ENCODE results near the gene DDX31.
"Not testable (repeated sequence)": the region's sequence is repeated elsewhere in the genome, so short reads cannot be mapped to it uniquely, and the experiment has no call there.

Gene DDX31

DNA sequence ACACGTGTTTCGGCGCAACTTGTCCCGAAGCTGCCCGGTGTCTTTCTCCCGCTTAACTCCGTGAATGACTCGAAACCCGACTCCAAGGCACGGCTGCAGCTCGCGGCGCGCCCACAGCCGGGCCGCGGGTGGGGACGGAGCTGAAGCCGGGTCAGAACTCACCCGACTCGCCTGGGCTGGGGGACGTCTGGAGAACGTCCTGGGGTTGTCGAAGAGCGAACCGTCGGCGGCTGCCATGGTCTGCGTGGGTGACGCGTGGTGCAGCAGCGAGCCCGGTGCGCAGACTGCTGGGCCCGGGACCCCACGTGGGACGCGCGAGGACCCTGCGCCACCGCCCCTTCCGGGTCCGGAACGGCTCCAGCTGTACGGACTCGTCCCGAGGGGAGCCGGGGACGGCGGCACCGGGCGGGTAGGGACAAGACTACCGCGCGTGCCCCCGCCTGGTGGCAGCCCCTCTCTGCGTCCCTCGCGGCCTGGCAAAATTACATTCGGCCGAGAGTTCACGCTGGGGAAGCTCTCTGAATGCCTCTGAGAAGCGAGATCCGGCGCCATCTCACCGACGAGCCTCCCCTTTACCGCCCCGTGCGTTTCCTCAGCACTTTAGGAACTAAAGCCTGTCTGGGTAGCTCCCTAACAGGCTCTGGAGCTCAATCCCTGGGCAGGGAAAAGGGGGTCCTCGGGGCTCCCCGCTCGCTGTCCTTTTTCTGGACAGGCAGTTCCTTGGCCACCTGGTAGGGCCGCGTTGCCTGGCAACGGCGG is at the start of gene DDX31:
Gene DDX31, minus strand, starts transcription at position 286 of the 759 bp plus-strand sequence. Its CDS starts 49 bp downstream, at position 237.
- peak; percentile 82 for DNase-seq

DNA sequence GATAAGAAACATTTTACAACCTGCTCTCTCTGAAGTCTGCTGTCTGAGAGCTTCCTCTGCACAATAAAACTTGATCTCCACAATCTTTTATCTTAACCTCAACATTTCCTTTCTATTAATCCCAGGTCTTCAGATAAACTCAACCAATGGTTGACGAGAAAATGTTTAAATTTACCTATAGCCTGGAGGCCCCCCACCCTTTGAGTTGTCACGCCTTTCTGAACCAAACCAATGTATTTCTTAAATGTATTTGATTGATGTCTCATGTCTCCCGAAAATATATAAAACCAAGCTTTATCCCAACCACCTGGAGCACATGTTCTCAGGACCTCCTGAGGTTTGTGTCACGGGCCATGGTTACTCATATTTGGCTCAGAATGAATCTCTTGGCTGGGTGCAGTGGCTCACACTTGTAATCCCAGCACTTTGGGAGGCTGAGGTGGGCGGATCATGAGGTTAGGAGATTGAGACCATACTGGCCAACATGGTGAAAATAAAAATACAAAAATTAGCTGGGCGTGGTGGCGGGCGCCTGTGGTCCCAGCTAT is 48.7 kb upstream of the DDX31 start:
- DNase-seq, result not testable (repeated sequence)

DNA sequence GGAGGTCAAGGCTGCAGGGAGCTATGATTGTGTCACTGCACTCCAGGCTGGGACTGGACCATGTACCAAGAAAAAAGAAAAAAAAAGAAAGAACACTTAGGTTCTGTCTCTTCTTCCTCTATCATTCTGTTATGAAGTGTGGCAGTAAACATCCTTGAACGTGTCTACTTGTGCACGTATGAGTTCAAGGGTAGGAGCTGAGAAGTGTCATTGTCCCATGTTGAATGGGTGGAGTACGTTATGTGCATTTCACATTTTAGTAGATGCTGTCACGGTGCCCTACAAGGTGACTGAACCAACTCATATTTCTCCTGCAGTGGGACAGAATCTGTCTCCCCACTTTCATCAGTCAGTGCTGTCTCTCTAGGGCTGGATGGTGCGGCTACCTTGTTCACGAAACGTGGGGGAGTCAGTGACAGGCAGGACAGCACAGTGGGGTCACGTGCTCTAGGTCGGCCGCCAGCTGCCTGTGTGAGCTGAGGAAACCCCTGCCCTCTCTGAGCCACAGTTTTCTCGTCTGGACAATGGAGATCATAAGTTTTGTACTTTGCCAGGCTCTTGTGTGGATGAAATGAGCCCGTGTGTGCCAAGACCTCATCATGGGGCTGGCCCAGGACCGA is 47.7 kb upstream of the DDX31 start:
- DNase-seq, result no peak

DNA sequence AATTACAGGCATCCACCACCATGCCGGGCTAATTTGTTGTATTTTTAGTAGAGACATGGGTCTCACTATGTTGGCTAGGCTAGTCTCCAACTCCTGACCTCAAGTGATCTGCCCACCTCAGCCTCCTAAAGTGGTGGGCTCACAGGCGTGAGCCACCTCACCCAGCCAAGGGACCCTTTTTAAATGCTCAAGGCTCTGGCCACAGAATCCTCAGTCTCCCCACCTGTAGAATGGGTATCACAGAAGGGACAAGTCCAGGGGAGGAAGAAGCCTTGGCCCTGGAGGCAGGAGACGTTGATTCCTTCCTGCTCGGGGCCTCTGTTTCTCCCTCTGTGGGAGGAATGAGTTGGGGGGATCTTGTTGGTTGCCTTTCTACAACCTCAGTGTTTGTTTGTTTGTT is 46.2 kb upstream of the DDX31 start:
- DNase-seq, result no peak

DNA sequence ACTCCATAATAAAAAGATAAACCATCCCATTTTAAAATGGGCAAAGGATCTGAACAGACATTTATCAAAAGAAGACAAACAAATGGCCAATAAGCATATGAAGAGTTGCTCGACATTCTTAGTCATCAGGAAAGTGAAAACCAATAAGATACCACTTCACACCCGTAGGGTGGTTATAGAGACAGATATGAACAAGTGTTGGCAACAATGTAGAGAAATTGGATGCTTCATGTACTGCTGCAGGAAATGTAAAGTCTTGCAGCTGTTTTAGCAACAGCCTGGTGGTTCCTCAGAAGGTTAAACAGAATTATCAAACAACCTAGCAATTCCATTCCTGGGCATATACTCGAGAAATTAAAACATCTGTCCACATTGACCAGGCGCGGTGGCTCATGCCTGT is 43.0 kb upstream of the DDX31 start:
- no peak for DNase-seq

DNA sequence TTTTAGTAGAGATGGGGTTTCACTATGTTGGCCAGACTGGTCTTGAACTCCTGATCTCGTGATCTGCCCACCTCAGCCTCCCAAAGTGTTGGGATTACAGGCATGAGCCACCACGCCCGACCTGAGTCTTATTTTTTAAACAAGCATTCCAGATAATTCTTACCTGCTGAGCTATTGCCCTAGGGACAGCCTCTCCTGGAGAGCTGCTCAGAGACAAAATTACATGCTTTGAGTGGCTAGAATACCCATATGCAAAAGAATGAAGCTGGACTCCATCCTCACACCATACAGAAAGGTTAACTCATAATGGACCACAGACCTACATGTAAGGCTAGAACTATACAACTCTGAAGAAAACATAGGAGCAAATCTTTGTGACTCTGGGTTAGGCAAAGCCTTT is 42.1 kb upstream of the DDX31 start:
- no peak for DNase-seq

DNA sequence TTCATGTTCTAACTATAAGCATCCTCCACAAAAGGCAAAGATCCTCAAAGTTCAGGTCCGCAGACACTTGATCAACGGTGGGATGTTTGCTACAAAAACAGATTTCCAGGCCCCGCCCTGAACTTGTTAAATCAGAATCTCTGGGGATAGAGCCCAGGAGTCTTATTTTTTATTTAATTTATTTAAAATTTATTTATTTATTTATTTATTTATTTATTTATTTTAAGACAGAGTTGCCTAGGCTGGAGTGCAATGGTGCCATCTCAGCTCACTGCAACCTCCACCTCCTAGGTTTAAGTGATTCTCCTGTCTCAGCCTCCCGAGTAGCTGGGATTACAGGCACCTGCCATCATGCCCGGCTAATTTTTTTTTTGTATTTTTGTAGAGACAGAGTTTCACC is 41.4 kb upstream of the DDX31 start:
- DNase-seq, result not testable (repeated sequence)

DNA sequence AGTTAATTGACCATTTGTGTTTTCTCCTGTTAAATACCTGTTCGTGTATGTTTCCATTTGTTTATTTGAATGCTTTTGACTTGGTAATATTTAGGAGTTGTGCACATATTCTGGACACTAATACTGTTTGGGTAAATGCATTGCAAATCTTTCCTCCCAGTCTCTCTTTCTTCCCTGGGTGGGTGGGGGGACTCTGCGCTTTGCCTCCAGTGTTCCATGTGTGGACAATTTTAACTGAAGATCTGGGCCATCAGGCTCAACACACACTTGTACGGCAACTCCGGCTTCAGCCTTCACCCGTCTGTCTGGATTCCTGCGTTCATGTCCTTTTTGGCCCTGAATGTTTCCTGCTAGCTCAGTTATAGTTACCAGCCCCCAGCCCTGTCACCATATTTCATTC is 40.5 kb upstream of the DDX31 start:
- DNase-seq, result no peak

DNA sequence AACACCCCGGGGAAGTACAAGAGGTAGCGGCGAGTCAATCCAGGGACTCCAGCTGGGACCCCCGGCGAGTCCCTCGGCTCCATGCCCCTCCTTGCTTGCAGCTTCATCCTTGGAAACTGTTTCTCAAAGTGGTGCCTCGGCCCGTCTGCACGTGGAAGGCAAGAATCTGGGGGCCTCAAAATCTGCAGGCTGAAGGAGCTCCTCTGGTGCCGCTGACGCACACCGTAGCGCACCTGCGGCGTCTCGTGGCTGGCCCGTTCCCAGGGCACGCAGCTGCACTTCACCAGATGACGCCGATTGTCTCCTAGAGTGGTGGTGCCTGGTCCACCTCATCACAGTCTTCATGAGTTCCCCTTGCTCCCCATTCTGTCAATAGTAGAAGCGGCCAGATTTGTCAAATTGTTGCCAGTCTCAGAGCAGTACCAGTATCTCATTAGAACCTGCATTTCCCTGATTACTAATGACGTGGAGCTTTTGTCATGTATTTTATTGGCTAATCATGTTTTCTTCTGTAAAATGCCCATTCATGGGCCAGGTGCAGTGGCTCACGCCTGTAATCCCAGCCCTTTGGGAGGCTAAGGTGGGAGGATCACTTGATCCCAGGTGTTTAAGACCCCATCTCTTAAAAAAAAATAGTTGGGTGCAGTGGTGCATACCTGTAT is 39.1 kb upstream of the DDX31 start:
- no peak for DNase-seq

DNA sequence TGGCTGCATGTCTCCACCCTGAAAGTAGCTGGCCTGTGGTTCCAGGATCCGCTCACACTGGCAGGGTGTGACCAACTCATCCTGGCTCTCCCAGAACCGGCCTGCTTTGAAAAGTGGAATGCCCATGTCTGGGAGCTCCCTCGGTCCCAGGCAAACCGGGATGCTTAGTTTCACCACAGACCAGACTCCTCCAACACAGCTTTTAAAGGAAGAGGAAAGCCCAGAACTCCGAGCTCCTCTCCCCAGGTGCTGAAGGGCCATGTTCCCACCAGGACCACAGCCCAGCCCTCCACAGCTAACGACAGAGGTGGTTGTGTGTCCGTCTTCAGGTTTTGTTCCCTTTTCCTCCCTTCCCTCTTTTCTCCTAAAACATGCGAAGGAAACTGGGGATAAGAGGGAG is 38.5 kb upstream of the DDX31 start:
- no peak for DNase-seq

DNA sequence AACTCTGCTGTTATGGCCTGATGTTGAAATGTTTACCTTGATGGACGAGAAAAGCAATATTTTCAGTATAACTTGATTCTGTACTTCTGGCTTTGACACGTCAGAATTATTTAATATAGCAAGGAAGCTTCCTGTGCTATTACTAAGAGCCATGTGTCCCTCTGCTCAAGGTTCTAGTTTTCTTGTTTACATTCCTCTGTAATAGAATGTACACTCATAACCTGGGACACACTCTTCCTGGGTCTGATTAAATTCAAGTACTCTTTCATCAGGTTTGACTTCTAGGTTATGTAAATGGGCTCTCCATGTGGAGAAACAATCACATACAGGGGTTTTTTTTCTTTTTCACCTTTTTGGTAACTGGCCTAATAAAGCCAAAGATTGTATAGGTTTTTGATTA is 33.6 kb upstream of the DDX31 start:
- DNase-seq, result no peak

DNA sequence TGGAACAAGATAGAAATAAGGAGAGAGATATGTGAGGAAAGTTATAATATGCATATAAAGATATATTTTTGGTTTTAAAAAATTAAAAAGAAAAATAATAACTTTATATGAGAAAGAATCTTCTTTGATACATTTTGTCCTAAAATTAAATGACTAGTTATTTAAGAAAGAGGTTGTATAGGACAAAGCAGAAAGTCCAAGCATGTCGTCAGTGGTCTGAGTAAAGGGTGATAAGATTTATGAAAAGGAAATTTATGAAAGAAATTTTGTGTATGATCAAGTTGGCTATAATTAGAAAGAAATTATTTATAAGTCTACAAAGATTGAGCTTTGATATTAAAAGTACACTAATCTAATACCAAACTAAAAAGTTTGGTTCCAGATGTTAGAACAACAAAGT is 32.5 kb upstream of the DDX31 start:
- no peak for DNase-seq

DNA sequence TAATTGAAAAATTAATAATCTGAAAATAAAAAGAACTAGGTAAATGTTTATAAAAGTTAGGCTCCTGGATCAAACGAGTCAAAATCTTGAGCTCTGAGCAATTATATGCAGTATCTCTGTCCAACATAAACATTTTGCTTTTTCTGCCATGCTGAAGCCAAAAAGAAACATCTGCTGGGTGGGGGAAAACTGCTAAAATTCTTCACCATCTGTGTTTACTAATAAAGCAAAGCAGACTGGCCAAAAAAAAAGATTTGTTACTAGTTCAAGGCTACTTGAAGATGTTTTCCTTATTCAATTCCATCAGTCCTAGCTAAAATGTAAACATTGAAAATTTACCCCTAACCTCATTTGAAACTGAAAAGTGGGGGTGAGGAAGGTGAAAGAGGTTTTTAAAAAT is 30.2 kb upstream of the DDX31 start:
- DNase-seq, result no peak

DNA sequence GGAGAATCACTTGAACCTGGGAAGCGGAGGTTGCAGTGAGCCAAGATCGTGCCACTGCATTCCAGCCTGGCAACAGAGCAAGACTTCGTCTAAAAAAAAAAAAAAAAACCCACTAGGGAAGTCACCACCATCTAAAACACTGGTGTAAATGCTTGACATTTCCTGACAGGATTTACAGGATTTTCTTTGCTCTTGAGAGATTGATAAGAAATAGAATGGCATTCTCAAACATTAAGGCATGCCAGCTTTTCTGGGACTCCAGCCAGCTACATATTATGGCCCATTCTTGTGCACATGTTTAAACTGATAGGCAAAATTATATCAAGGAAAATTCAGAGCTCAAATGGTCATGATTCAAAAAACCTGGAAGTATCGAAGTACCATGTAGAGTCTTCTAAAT is 29.2 kb upstream of the DDX31 start:
- DNase-seq, result no peak

DNA sequence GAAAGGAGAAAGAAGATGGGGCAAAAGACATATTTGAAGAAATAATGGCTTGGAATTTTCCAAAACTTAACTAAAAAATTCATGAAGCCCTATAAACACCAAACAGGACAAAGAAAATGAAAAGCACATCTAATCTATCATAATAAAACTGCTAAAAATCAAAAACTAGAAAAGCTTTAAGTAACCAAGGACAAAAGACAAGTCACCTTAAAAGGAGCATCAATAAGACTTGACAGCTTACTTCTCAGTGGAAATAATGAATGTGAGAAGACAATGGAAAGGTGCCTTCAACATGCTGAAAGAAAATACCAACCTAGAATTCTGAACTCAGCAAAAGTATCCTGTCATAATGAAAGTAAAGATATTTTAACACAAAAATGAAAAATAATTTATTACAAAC is 27.4 kb upstream of the DDX31 start:
- DNase-seq, result no peak

DNA sequence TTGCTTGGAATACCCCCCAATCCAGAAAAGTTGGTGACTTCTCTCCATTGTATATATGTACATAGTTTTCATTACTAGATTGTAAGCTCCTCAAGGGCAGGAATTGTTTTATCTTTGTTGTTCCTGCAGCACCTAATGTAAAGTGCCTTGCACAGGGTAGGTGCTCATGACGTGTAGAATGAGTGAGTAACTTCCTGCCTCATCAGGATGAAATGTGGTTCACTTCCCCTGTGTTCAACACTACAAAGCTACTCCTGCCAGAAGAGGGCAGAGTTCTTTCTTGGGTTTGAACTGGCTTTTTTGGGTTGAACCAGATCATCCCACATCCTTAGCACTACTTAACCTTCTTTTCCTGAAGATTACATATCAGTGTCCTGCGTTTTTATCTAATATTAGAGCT is 24.4 kb upstream of the DDX31 start:
- DNase-seq, result peak; percentile 17

DNA sequence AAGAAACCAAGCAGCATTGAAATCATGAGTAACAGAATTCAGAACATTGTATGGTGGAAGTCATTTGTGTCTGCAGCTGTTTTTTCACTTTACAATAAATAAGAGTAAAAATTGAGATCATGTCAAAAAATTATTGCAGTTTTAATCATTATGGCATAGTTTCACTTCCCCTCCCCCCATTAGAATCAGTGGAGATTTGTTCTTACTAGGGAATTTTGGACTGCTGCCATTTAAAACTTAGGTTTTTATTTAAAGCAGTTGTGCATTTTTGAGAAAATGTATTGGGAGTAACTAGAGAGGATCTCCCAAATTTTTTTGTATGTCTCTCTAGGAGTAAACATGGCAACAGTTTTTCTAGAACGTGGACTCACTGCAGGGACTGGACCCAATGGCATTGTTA is 20.9 kb upstream of the DDX31 start:
- DNase-seq, result no peak

DNA sequence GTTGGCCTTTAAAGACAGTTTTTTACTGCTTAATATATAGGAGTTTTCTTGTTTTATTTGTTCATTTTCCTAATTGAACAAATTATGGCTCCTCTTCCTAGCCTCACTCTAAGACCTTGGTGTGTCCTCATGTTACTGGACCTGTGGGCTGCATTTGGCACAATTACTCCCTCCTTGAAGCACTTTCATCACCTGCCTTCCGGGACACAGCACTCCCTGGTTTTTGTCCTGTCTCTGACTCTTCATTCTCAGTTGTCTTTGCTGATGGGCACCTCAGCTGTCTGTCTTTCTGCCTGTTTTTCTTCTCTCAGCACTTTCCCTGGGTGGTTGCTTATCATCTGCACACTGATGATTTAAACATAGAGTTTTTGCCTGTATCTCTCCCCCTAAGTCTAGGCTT is 14.1 kb upstream of the DDX31 start:
- no peak for DNase-seq

DNA sequence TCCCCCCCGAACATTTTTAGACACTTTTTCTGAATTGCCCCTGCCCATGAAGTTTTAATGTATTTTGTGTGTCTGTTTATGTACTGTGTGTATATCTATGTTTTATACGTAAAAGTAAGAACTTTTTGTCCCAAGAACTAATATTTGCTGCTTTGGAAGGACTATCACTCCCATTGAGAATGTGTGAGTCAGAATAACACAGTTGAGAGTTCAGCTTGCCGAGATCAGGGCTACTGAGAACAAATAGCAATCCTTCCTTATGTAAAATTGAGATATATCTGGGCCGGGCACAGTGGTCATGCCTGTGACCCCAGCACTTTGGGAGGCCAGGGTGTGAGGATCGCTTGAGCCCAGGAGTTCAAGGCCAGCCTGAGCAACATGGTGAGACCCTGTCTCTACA is 11.8 kb upstream of the DDX31 start:
- no peak for DNase-seq

DNA sequence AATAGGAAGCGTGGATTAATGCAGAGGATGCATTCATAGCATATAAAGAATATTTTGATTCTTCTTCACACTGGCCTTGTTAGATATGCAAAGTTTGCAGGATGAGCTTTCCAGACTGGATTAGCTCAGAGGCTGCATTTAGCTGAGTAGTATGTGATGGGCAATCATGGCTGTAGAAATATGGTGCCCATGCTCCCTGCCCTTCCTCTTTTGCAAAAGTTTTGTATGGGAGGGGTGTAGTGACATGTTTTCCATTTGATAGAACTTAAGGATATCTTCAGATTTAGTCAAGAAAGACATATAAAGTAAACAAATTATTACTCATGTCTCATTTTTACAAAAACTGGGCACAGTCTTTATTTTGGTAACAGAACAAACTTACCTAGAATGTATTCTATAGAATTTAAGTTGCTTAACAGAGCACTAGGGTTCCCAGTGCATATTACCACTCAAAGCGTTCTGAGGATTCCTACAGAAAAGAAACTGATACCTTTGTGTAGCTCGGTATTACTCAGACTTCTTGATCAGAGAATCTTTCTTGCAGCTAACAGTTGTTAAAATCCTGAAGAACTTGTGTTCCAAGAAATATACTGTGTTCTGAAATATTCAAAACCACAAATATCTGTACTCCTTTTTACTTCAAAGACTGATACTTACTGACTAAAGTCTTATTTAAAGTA is 10.3 kb upstream of the DDX31 start:
- no peak for DNase-seq

DNA sequence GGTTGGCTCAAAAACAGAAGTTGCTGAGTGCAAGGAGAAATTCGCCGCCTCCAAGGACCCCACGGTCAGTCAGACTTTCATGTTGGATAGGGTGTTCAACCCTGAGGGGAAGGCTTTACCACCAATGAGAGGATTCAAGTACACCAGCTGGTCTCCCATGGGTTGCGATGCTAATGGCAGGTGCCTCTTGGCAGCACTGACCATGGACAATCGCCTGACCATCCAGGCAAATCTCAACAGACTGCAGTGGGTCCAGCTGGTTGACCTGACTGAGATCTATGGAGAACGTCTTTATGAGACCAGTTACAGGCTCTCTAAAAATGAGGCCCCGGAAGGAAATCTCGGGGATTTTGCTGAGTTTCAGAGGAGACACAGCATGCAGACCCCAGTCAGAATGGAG is 8.2 kb upstream of the DDX31 start:
- DNase-seq, result no peak

DNA sequence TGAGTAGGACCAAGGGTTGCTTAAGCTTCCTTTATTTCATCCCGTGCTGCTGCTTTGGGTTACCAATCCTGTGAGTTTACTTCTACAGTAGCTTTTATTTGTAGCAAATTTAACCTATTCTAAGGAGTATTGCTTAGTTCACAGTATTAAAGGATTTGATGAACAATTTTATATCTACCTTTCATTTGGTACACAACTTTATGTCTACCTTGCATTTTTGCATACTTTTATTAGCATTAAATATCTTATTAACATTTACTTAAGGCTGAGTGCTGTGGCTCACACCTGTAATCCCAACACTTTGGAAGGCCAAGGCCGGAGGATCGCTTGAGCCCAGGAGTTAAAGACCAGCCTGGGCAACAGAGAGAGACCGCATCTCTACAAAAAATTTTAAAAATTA is 4.7 kb upstream of the DDX31 start:
- no peak for DNase-seq

DNA sequence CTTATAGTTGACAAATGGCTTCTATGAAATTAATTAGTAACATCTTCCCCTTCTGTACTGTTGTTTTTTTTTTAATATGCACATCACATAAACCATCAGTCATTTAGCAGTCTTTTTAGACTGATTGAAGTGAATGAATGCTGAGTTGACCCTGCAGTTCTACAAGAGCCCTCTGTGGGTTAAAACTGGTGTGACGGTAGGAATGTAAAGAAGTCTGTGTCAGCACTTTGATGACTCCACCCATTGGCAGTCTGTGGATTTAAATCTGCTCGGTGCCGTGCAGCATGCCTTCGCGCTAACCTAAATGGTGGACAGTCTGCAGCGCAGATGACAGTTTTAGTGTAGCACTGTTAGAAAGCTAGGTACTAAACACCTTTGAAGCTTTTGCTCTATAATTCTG is 3.6 kb upstream of the DDX31 start:
- DNase-seq, result no peak

DNA sequence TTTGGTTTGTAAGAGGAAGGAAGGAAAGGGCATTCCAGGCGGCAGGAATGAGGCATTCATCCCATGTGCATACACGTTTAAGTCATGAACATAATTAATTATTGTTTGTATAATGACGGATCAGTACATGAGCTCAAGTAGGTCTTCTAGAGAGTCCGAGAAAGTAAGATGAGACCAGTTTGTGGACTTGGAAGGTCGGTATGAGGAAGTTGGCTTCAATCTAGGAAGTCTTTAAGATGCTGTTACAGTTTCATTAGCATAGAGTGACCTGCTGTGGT is 2.6 kb upstream of the DDX31 start:
- no peak for DNase-seq

Measured in activated T-cell treated with anti-CD3 and anti-CD28 coated beads for 4 hours (primary cell).